Mucosa of descending colon (tissue), 3 donors: ENCODE measurements around the gene CDKN2B-AS1. TPM values are rescaled to one million over a fixed set of nuclear protein-coding genes. Genes with fewer than 3 reads are reported as not detected.

Experiments used
- ATAC-seq: fragments of 200-7000 bp; cut with Tn5 transposase; one replicate; pipeline ENCODE4 v1.9.1; 2020; ENCODE audit warnings: mild to moderate bottlenecking, moderate library complexity
- DNase-seq, 3 donors: peaks; one replicate each; pipeline ENCODE4 v3.0.0-alpha.2; 2020
- H3K36me3 ChIP-seq: fragments of 200-600 bp; one replicate; pipeline ENCODE4 v1.8.0; 2021; ENCODE audit warnings: low read depth, mild to moderate bottlenecking
- H3K4me1 ChIP-seq: fragments of 200-600 bp; one replicate; pipeline ENCODE4 v1.8.0; 2021; ENCODE audit warnings: low read depth, mild to moderate bottlenecking
- H3K4me3 ChIP-seq: fragments of 200-600 bp; one replicate; pipeline ENCODE4 v1.8.0; 2021; ENCODE audit warnings: mild to moderate bottlenecking
- H3K9me3 ChIP-seq: fragments of 200-600 bp; one replicate; pipeline ENCODE4 v1.8.0; 2021; ENCODE audit warnings: mild to moderate bottlenecking
- CTCF ChIP-seq: fragments of 200-600 bp; IDR thresholded peaks from one replicate; pipeline ENCODE4 v1.8.0; 2022; ENCODE audit warnings: antibody characterized with exemption, mild to moderate bottlenecking
- intact Hi-C, 2 donors: fragments of 100-400 bp; cut with DNase I in 1 of 2; cut with micrococcal nuclease in 1 of 2; formaldehyde crosslinking; loops; one replicate each; pipeline versions ENCODE4 v1.11.0 to v1.11.1; 2022; cut with DNase I, micrococcal nuclease
- total RNA-seq, 3 donors: library from RNA; stranded (reverse); fragmentation: NEBNext Ultra II Directional in 2 of 3; extraction: Animal tissue kit (Norgen Biotek cat#: 25700) in 2 of 3; gene quantifications; one replicate each; pipeline versions ENCODE4 v1.2.1 to v1.2.4, GENCODE V29; 2021 to 2023
- donor health status: DM: no; HTN: no; CAD: no; lungs with moderate emphysema.
- donor health status: DM: no; HTN: no; CAD: no.
- donor health status: DM: no; HTN: yes; CAD: no.

CDKN2B-AS1 gene
- total RNA-seq, 3 donors from 2014 or later, result 48.3 to 134 (median 78.7) TPM

- no peaks in the 10 kb centered on the region for H3K36me3 ChIP-seq
- ATAC-seq (no peak), DNase-seq (no peak)
- no peak overlapping the region for H3K4me3 ChIP-seq
- no peak for TF ChIP-seq CTCF
- intact Hi-C loops, result no loop called here
- peaks cover 16% of the 10 kb centered on the region for H3K4me1 ChIP-seq
- H3K9me3 ChIP-seq, result no peaks in the 10 kb centered on the region
Observed at GRCh38 chr9:21969011-21969940, 25.3 kb upstream of the CDKN2B-AS1 start.

DNA sequence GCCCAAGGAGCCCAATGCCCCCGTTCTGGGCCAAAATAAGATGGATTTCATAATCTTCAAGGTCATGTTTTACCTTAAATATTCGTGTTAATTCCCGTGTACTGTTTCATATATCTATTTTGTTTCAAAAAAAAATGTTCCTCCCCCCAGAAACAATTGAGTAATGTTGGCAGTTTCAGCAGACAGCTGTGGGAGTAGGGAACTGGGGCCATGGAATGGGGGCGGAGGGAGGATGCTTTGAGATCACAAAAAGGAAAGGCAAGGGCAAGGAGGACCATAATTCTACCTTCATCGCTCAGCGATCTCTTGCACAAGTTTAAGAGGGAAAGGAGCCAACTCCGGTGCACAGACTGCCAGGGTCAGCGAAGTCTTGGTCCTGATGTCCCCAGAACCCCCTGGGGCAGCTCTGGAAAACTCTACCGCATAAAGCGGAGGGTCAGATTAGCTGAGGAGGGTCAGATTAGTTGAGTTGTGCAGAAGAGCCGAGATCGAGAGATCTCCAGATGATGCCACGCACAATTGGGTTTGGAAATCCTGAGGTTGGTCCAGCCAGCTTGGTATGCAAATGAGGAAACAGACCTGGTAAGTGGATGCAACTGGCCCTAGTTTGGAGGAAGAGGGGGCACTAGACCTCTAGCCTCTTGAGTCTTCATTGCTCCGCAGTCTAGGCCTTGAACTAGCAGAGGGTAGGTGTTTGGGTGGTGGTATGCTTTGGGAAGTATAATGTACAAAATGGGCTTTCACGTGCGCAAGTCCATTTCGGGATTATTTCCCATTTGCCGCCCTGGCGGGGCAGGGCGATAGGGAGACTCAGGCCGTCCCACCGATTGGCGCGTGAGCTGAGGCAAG lies 24.4 kb upstream of the CDKN2B-AS1 start:
- no peak for TF ChIP-seq CTCF
- H3K36me3 ChIP-seq, result no peaks in the 10 kb centered on the region
- no peak overlapping the region for H3K4me3 ChIP-seq
- no peaks in the 10 kb centered on the region for H3K9me3 ChIP-seq
- intact Hi-C loops, result no loop called here
- H3K4me1 ChIP-seq, result peaks cover 22% of the 10 kb centered on the region
- DNase-seq (no peak), ATAC-seq (no peak)

GRCh38 chr9:21970800-21971640 lies 23.6 kb upstream of the CDKN2B-AS1 start:
- H3K9me3 ChIP-seq, result no peaks in the 10 kb centered on the region
- no peaks in the 10 kb centered on the region for H3K36me3 ChIP-seq
- intact Hi-C loops, result no loop called here
- DNase-seq, result no peak
- ATAC-seq, result no peak
- H3K4me1 ChIP-seq, result peaks cover 18% of the 10 kb centered on the region
- TF ChIP-seq CTCF, result no peak
- H3K4me3 ChIP-seq, result no peak overlapping the region

DNA sequence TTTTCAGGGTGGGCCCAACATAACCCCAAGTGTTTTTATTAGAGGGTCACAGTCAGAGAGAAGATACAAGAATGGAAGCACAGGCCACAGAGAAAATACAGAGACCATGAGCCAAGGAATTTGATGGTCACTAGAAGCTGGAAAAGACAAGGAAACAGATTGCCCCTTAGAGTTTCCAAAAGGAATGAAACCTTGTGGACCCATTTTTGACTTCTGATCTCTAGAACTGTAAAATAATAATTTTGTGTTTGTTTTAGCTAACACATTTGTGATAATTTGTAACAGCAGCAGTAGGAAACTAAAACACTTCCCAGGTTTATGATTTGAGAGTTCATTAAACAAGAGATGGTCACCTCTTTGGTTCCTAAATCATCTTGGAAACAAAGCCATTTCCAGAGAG lies 22.2 kb upstream of the CDKN2B-AS1 start:
- Histone ChIP-seq H3K9me3 (no peaks in the 10 kb centered on the region), H3K4me1 (peaks cover 18% of the 10 kb centered on the region), H3K36me3 (no peaks in the 10 kb centered on the region), H3K4me3 (no peak overlapping the region)
- no peak for TF ChIP-seq CTCF
- no peak for DNase-seq
- ATAC-seq, result no peak
- intact Hi-C loops, result no loop called here

DNA sequence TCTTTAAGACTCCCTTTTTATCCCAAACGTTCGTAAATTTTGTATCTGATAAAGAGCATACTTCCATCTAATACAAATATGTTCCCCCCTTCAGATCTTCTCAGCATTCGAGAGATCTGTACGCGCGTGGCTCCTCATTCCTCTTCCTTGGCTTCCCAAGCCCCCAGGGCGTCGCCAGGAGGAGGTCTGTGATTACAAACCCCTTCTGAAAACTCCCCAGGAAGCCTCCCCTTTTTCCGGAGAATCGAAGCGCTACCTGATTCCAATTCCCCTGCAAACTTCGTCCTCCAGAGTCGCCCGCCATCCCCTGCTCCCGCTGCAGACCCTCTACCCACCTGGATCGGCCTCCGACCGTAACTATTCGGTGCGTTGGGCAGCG lies 20.3 kb upstream of the CDKN2B-AS1 start:
- intact Hi-C loops, result no loop called here
- ATAC-seq (no peak), DNase-seq (no peak)
- TF ChIP-seq CTCF, result no peak
- Histone ChIP-seq H3K4me1 (peaks cover 13% of the 10 kb centered on the region), H3K36me3 (no peaks in the 10 kb centered on the region), H3K9me3 (no peaks in the 10 kb centered on the region), H3K4me3 (no peak overlapping the region)
